Mesenchymal stem cell (in vitro differentiated cells and primary cell): ENCODE measurements around the gene TMEM178A.

ENCODE experiments used
- DNase-seq: peaks from one replicate; pipeline ENCODE4 v3.0.0-alpha.2; 2013
- H2AFZ ChIP-seq: one replicate; pipeline ENCODE4 v1.6.1; 2013; ENCODE audit warnings: low read depth, mild to moderate bottlenecking, control low read depth, inconsistent platforms, low read length, moderate library complexity
- H2AK5ac ChIP-seq: 2 replicates; pipeline ENCODE4 v1.6.1; 2013; ENCODE audit warnings: low read length, moderate library complexity, mild to moderate bottlenecking, inconsistent platforms; ENCODE audit not compliant: severe bottlenecking
- H2BK120ac ChIP-seq: one replicate; pipeline ENCODE4 v1.6.1; 2013; ENCODE audit warnings: low read depth, mild to moderate bottlenecking, inconsistent platforms, low read length, moderate library complexity
- H2BK12ac ChIP-seq, 2 experiments: one replicate each; pipeline ENCODE4 v1.6.1; 2013; ENCODE audit warnings: inconsistent platforms in 2 of 2, low read length in 2 of 2, mild to moderate bottlenecking in 2 of 2, moderate library complexity in 2 of 2, control low read depth in 1 of 2
- H2BK15ac ChIP-seq: one replicate; pipeline ENCODE4 v1.6.1; 2013; ENCODE audit warnings: mild to moderate bottlenecking, low read depth, inconsistent platforms; ENCODE audit not compliant: poor library complexity, severe bottlenecking
- H2BK5ac ChIP-seq: 2 replicates; pipeline ENCODE4 v1.6.1; 2013; ENCODE audit warnings: low read depth, mild to moderate bottlenecking, low read length, control low read depth, inconsistent platforms; ENCODE audit not compliant: poor library complexity, severe bottlenecking
- H3K14ac ChIP-seq, 2 experiments: one replicate each; pipeline ENCODE4 v1.6.1; 2013; ENCODE audit warnings: inconsistent platforms in 2 of 2, low read length in 2 of 2, control low read depth in 1 of 2, mild to moderate bottlenecking in 1 of 2, moderate library complexity in 1 of 2
- H3K18ac ChIP-seq, 2 experiments: one replicate each; pipeline ENCODE4 v1.6.1; 2013; ENCODE audit warnings: inconsistent platforms in 2 of 2, low read length in 2 of 2, control low read depth in 1 of 2, low read depth in 1 of 2, mild to moderate bottlenecking in 1 of 2
- H3K23ac ChIP-seq, 2 experiments: one replicate each; pipeline ENCODE4 v1.6.1; 2013; ENCODE audit warnings: inconsistent platforms in 2 of 2, low read length in 2 of 2, mild to moderate bottlenecking in 2 of 2, moderate library complexity in 2 of 2, control low read depth in 1 of 2
- H3K27ac ChIP-seq: 2 replicates; pipeline ENCODE4 v1.5.1; 2013; ENCODE audit warnings: mild to moderate bottlenecking, moderate library complexity, low read length, control low read depth, inconsistent platforms; ENCODE audit not compliant: poor library complexity, severe bottlenecking
- H3K27me3 ChIP-seq, 2 experiments: 2 replicates each; pipeline versions ENCODE4 v1.6.1 to v1.7.0; 2013; ENCODE audit warnings: low read length in 2 of 2, mild to moderate bottlenecking in 2 of 2, moderate library complexity in 2 of 2, control low read depth in 1 of 2, inconsistent platforms in 1 of 2; ENCODE audit not compliant: control insufficient read depth in 1 of 2, insufficient read depth in 1 of 2
- H3K36me3 ChIP-seq, 2 experiments: 2 replicates each; pipeline versions ENCODE4 v1.6.1 to v1.7.0; 2013; ENCODE audit warnings: low read length in 2 of 2, control low read depth in 1 of 2, inconsistent platforms in 1 of 2, low read depth in 1 of 2, mild to moderate bottlenecking in 1 of 2; ENCODE audit not compliant: insufficient read depth in 2 of 2, control insufficient read depth in 1 of 2
- H3K4ac ChIP-seq, 2 experiments: one replicate each; pipeline ENCODE4 v1.6.1; 2013; ENCODE audit warnings: inconsistent platforms in 2 of 2, low read length in 2 of 2, mild to moderate bottlenecking in 2 of 2, moderate library complexity in 2 of 2, control low read depth in 1 of 2, low read depth in 1 of 2
- H3K4me1 ChIP-seq: 2 replicates; pipeline ENCODE4 v1.6.1; 2013; ENCODE audit warnings: low read depth, low read length, control low read depth; ENCODE audit not compliant: control insufficient read depth, insufficient read depth
- H3K4me2 ChIP-seq: 2 replicates; pipeline ENCODE4 v1.6.1; 2013; ENCODE audit warnings: low read length, mild to moderate bottlenecking, inconsistent platforms; ENCODE audit not compliant: poor library complexity, severe bottlenecking
- H3K4me3 ChIP-seq, 2 experiments: 2 replicates each; pipeline versions ENCODE4 v1.5.1 to v1.7.0; 2013; ENCODE audit warnings: low read length in 2 of 2, mild to moderate bottlenecking in 2 of 2, control low read depth in 1 of 2, low read depth in 1 of 2; ENCODE audit not compliant: insufficient read depth in 1 of 2
- H3K79me1 ChIP-seq: replicated peaks from 2 replicates; pipeline ENCODE4 v1.6.1; 2013; ENCODE audit warnings: mild to moderate bottlenecking, control low read depth, low read length, inconsistent platforms; ENCODE audit not compliant: poor library complexity, severe bottlenecking
- H3K9ac ChIP-seq: 2 replicates; pipeline ENCODE4 v1.7.0; 2013; ENCODE audit warnings: mild to moderate bottlenecking, low read length, moderate library complexity
- H3K9me3 ChIP-seq: 2 replicates; pipeline ENCODE4 v1.7.0; 2013; ENCODE audit warnings: mild to moderate bottlenecking, low read length; ENCODE audit not compliant: control insufficient read depth
- H4K8ac ChIP-seq: one replicate; pipeline ENCODE4 v1.6.1; 2013; ENCODE audit warnings: inconsistent platforms, mild to moderate bottlenecking, low read length, moderate library complexity
- H4K91ac ChIP-seq: one replicate; pipeline ENCODE4 v1.6.1; 2013; ENCODE audit warnings: mild to moderate bottlenecking, low read length, inconsistent platforms
- WGBS: methylation state at CpG from one replicate; pipeline ENCODE4 v1.1.7; 2013; ENCODE audit warnings: mixed read lengths; 5-methylcytosine and 5-hydroxymethylcytosine counted together

Gene TMEM178A

DNA sequence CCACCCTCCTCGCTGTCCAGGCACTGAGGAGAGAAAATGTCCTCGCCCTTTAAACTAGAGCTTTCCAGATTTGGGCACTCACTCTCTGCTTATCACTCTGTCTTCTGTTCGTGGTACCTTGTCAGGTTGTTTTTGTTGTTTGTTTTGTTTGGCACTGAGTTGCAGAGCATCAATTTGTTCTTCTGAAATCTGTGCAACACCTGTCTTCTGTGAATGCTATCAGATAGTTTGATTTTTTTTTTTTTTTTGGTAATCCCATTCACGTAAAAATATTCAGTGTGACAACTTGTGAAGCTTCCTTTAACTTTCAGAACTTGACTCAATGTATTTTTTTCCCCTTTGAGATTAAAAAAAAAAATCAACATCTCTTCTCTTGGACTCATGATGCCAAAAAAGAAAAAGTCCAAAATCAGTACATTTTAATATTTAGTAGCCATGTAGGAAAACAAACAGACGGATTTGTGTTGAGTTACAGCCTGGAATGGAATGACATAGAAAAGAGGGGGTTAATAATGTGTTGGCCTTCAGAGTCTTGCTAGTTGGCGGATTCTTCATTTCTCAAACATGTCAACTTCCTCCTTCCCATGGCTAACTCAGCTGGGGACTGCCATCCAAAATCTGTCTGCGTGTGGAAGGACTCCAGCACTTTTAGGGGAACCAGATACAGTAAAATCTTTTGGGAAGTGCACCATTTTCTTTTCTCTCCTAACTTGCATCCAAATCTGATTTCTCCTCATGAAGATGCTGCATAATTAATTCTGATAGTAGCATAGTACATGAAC is 1.6 kb downstream of the TMEM178A start:
- H2BK120ac ChIP-seq: no peak overlapping the region
- H3K4me3 ChIP-seq: no peak overlapping the region

DNA sequence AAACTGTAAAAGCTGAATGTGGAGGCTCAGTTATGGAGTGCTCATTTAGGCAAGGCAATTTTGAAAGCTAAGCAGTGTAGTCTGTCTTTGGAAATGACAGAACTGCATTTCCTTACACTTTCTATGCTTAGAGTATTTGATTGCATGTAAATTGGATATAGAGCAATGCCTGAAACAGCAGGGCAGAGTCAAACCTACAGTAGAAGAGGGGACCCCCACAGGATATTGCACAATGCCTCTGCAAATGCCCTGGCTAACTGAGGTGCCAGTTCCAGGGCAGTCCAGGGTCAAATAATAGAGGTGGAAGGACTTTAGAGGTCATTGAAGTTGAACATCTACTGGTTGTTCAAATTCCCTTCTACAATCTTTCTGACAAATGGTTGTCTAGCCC is 2.2 kb downstream of the TMEM178A start:
- Histone ChIP-seq H3K4me3 (no peak overlapping the region), H3K9me3 (no peaks in the 10 kb centered on the region), H3K36me3 (no peaks in the 10 kb centered on the region), H2BK15ac (no peak overlapping the region), H2BK120ac (no peak overlapping the region), H3K4me2 (no peak overlapping the region), H2BK5ac (no peak overlapping the region), H3K27ac (no peak overlapping the region), H3K79me1 (no peaks in the 10 kb centered on the region), H2BK12ac (no peak overlapping the region), H3K9ac (no peak overlapping the region), H4K8ac (no peak overlapping the region), H3K18ac (no peak overlapping the region), H3K23ac (no peak overlapping the region), H3K27me3 (peaks cover 65 to 74% of the 10 kb centered on the region in 2 experiments), H4K91ac (no peak overlapping the region), H3K14ac (no peak overlapping the region), H3K4me1 (peaks cover 15% of the 10 kb centered on the region), H2AFZ (no peak overlapping the region), H3K4ac (no peak overlapping the region), H2AK5ac (no peak overlapping the region)
- DNase-seq: no peak

More for the DNA sequence above, 1.6 kb downstream of the TMEM178A start:
- Histone ChIP-seq H3K27me3 (peaks cover 59 to 73% of the 10 kb centered on the region in 2 experiments), H3K36me3 (no peaks in the 10 kb centered on the region), H3K4me2 (no peak overlapping the region), H4K91ac (no peak overlapping the region), H2BK12ac (no peak overlapping the region), H2AK5ac (no peak overlapping the region), H3K27ac (no peak overlapping the region), H4K8ac (no peak overlapping the region), H3K4me1 (peaks cover 15% of the 10 kb centered on the region), H3K18ac (no peak overlapping the region), H3K4ac (no peak overlapping the region), H3K9me3 (no peaks in the 10 kb centered on the region), H3K9ac (no peak overlapping the region), H3K79me1 (no peaks in the 10 kb centered on the region), H3K14ac (no peak overlapping the region), H2BK5ac (no peak overlapping the region), H3K23ac (no peak overlapping the region), H2AFZ (no peak overlapping the region), H2BK15ac (no peak overlapping the region)
- WGBS: 36% methylated on average over 5 of the region's 7 CpGs
- DNase-seq: no peak

DNA sequence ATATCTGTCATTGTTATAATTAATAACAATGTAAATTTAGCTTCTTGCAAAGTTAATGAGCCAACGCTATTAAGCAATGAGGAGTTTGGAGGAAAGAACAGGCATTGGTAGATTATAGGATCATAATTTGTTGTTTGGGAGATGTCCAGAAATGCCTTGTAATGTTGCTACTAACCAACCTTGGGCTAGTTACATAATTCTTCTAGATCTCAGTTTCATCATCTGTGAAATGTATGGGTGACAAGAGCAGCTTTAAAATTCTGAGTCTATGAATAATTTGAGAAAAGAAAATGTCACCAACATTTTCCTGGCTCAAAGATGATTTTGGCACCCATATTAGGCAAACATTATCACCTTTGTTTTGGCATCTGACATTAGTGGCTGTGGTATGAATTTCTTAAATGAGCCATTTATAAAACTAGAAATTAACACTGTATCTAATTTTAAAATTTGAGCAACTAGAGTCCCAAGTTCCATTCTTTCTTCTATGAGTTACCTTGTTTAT is 2.9 kb downstream of the TMEM178A start:
- no peak overlapping the region for H3K9ac ChIP-seq
- no peak overlapping the region for H3K14ac ChIP-seq
- H3K4ac ChIP-seq: no peak overlapping the region
- WGBS: 90% methylated on average over 1 of the region's 1 CpG
- H3K4me1 ChIP-seq: peaks cover 15% of the 10 kb centered on the region
- no peak overlapping the region for H2BK15ac ChIP-seq
- no peak overlapping the region for H2BK120ac ChIP-seq
- H2AK5ac ChIP-seq: no peak overlapping the region
- H4K8ac ChIP-seq: no peak overlapping the region
- no peak overlapping the region for H2AFZ ChIP-seq
- H2BK12ac ChIP-seq: no peak overlapping the region
- H2BK5ac ChIP-seq: no peak overlapping the region
- H3K27me3 ChIP-seq: peaks cover 67 to 74% of the 10 kb centered on the region in 2 experiments
- H3K9me3 ChIP-seq: no peaks in the 10 kb centered on the region
- no peak overlapping the region for H3K4me2 ChIP-seq
- H3K79me1 ChIP-seq: no peaks in the 10 kb centered on the region
- no peaks in the 10 kb centered on the region for H3K36me3 ChIP-seq
- no peak overlapping the region for H4K91ac ChIP-seq
- no peak overlapping the region for H3K27ac ChIP-seq
- no peak overlapping the region for H3K18ac ChIP-seq
- no peak overlapping the region for H3K23ac ChIP-seq
- no peak for DNase-seq
- H3K4me3 ChIP-seq: no peak overlapping the region

DNA sequence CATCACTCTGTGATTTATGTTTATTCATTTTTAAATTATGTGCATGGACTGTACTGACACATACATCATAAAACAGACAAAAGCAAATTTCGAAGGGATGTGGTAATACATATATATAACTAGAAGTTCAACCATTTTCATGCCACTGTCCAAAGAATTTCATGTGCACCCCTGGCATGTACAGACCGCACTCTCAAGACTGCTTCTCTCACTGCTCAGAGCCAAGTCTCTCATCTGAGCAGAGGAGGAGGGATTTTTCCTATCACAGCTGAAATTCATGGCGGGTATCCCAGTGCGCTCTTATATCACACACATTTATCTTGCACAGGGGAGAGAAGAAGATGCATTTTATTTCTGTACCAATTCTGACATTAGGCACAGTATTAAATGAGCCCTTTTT is 5.9 kb downstream of the TMEM178A start:
- Histone ChIP-seq H3K79me1 (no peaks in the 10 kb centered on the region), H4K8ac (no peak overlapping the region), H3K9ac (no peak overlapping the region), H2BK120ac (no peak overlapping the region), H3K27ac (no peak overlapping the region), H3K4me3 (no peak overlapping the region), H3K23ac (no peak overlapping the region), H3K14ac (no peak overlapping the region), H3K36me3 (no peaks in the 10 kb centered on the region), H2AK5ac (no peak overlapping the region), H3K4ac (no peak overlapping the region), H3K9me3 (no peaks in the 10 kb centered on the region), H2BK15ac (no peak overlapping the region), H2BK5ac (no peak overlapping the region), H3K18ac (no peak overlapping the region), H4K91ac (no peak overlapping the region), H3K4me2 (no peak overlapping the region), H3K27me3 (peaks cover 52 to 55% of the 10 kb centered on the region in 2 experiments), H2AFZ (no peak overlapping the region), H2BK12ac (no peak overlapping the region), H3K4me1 (peaks cover 4% of the 10 kb centered on the region)
- no peak for DNase-seq
- WGBS: 92% methylated on average over 2 of the region's 4 CpGs
